ENCODE results near the gene TUBA4B.

DNA sequence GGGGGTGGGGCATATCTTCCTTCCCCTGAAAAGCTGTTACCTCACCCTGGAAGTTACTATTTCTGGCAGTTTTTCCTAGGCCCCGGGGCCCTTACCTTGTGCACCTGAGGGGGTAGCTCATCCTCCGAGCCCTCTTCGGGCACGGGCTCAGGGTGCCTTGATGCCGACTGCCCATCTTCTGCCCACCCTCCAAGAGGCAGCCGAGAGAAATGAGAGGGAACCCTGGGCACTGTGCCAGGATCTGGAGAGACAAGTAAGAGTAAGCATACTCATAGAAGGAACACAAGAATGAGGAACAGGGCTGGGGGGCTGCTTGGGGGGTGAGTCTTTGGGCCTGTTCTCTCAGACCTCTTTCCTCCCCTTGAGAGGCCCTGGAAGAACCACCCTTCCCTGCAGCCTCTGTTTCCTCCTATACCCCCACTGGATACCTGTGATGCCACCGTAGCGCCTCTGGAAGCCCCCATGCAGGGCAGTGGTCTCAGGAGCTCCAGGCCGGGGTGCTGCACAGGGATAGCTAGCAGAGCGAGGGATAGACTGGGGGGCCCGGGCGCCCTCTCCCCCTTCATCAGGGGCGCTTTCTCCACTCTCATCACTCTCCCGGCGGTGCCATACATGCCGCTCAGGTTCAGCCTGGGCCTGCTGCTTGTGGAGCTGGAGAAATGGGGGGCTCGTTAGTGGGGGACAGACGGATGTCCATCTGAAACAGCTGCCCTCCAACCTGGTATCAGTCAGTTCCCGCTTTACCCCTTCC is 32.2 kb upstream of the TUBA4B start:
- TF ChIP-seq GLIS3 (CRISPR knock-in tag; IDR thresholded peaks at IDR 0.05) (no peak), ZFP3 (CRISPR knock-in tag; IDR thresholded peaks at IDR 0.05) (no peak), RARB (CRISPR knock-in tag; IDR thresholded peaks at IDR 0.05) (no peak)
